C4-2B (cell line): Measurements from ENCODE around the gene CRLF1.
A peak's percentile ranks its signal among the peaks of the same experiment; 100 is the strongest.

Experiments used
- H3K27ac ChIP-seq: fragments of 450-650 bp; 2 replicates; pipeline ENCODE4 v1.5.1; 2017
- ZFX ChIP-seq: fragments of 450-650 bp; IDR thresholded peaks from 2 replicates; pipeline ENCODE4 v1.6.1; 2017
- TF ChIP-seq, protein P1 (sequence below): fragments of 450-650 bp; conservative IDR thresholded peaks from 2 replicates; pipeline ENCODE4 v1.5.1; 2017; ENCODE audit warnings: mild to moderate bottlenecking

CRLF1 gene

DNA sequence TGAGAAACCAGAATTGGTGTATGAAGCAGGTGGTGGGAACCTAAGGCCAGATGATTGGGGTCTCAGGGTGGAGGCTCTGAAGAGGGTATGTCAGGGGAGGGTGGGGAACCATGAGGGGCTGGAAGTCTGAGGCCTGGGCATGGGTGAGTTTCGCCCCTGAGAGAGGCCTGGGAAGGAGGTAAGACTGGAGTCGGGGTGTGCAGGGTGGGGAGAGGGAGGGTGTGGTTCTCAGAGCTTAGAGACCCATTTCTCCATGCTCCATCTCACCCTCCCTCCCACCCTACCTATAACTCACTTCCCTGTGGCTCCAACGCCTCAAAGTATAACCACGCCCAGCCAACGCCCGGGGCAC lies 29.2 kb upstream of the CRLF1 start:
- TF ChIP-seq ZFX: no peak
- TF ChIP-seq, protein P1, sequence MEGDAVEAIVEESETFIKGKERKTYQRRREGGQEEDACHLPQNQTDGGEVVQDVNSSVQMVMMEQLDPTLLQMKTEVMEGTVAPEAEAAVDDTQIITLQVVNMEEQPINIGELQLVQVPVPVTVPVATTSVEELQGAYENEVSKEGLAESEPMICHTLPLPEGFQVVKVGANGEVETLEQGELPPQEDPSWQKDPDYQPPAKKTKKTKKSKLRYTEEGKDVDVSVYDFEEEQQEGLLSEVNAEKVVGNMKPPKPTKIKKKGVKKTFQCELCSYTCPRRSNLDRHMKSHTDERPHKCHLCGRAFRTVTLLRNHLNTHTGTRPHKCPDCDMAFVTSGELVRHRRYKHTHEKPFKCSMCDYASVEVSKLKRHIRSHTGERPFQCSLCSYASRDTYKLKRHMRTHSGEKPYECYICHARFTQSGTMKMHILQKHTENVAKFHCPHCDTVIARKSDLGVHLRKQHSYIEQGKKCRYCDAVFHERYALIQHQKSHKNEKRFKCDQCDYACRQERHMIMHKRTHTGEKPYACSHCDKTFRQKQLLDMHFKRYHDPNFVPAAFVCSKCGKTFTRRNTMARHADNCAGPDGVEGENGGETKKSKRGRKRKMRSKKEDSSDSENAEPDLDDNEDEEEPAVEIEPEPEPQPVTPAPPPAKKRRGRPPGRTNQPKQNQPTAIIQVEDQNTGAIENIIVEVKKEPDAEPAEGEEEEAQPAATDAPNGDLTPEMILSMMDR: no peak
- H3K27ac ChIP-seq: peak overlapping the region; percentile 22; the same call in 1 of the 2 replicates

DNA sequence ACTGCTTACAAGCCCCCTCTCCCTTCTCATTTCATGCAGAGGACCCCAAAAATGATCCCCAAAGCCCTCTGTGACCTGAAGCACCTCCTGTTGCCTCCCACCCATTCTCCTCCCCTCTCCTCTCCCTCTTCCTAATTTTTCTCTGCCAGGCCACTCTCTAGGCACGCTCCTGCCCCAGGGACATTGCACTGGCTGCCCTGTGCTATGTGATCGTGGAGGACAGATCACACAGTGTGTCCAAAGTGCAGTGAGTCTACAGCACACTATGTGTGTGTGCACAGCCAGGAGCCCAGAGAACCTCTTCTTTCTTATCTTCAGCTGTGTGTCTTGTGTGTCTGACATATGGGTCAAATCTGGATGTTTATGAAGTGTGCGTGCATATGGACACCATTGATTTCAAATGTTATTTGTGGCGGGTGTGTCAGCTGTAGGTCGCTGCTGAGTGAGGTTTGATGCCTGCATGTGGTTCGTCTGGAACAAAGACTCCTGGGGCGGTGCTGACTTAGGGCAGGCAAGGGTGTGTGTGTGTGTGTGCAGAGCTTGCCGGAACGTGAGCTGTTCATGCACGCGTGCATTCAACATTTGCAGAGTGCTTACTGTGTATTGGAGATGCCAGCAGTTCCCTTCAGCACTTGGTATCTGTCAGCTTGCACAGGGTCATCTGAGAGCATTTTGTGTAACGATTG lies 28.2 kb upstream of the CRLF1 start:
- no peak overlapping the region for H3K27ac ChIP-seq
- TF ChIP-seq, protein P1: no peak
- TF ChIP-seq ZFX: no peak

DNA sequence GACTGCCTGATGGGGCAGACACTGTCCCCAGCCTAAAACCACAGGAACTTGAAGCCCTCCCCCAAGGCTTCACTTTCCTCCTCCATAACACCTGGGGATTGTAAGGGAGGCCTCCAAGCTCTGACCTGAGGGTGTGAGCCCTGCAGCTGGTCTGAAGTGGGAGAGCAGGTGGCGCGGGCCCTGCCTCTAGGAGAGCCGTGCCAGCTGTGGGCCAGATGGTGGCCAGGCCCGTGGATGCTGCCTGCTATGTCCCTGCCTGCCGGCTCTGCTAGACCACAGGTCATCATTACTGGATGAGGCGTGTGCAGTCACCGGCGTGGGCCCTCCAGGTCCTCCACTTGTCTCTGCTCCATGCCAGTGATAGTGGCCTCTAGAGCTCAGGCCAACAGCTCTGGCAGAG lies 26.7 kb upstream of the CRLF1 start:
- TF ChIP-seq ZFX: no peak
- TF ChIP-seq, protein P1: no peak
- no peak overlapping the region for H3K27ac ChIP-seq

DNA sequence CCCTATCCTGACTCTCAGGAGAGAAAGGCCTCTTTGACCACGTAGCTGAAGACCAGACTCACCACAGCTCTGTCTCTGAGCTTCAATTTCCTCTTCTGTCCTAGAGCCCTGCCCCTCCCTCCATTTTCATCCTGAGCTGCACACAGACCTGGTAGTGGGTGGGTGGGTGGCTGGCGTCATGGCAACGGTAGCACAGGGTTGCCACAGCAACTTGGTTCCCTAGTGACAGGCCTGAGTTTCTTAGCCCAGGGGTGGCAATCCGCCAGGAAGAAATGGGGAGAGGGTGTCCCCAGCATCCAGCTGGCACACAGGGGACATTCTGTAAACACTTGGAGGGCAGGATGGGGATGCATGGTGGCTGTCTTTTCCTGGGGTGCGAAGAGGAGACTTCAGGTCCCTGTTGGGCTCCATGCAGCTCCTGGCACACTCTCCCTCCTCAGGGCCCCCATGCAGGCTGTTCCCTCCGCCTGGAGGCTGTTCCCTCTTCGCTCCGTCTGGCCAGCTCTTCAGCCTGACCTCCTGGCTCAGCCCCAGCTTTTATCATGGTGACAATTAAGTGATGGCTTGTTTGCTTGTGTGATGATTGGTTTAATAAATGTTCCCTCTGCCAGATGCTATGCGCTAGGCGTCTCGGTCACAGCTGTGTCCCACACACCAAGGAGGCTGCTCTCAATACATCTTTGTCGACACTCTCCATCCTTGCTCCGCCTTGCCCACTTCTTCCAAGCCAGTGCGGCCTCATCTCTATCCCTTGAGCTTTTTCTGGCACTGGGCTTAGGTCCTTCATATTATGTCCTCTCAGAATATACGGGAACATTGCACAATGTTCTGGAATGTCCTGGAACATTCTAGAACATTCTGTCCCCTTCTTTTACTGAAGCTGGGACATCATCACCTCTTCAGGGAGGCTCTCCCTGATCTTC lies 22.8 kb upstream of the CRLF1 start:
- TF ChIP-seq ZFX: no peak
- TF ChIP-seq, protein P1: no peak
- H3K27ac ChIP-seq: no peak overlapping the region

DNA sequence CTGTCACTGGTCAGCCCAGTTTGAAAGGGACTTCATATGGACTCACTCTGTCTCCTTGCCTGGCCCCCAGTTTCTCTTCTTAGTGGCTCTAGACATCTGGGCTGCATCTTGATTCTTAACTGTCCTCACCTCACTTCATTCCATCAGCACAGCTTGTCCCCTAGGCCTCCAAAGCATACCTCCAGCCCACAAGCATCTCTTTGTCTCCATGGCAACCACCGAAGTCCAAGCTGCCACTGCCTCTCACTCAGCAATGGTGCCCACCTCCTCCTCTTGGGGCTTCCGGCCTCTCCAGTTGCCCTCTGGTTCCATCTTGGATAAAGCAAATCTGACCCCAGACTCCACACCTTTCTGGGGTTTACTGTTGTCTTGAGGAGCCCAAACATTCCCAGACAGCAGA lies 20.3 kb upstream of the CRLF1 start:
- H3K27ac ChIP-seq: no peak overlapping the region
- TF ChIP-seq, protein P1: no peak
- no peak for TF ChIP-seq ZFX

DNA sequence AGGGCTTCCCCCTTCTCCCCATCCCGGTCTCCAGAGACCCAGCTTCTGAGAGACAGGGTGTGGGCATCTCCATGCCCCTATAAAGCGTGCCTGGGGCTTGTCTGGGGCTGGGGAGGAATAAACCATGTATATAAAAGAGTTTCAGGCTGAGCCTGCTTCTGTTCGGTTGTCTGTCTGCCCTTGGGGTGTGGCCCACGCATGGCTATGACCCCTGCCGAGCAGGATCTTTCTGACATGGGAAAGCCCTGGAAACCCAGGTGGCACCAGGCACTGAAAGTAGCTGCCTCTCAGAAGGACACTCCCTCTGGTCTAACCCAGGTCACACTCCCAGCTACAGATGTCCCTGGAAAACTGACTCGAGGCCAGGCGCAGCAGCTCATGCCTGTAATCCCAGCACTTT lies 14.3 kb upstream of the CRLF1 start:
- TF ChIP-seq, protein P1: no peak
- no peak for TF ChIP-seq ZFX
- H3K27ac ChIP-seq: no peak overlapping the region

DNA sequence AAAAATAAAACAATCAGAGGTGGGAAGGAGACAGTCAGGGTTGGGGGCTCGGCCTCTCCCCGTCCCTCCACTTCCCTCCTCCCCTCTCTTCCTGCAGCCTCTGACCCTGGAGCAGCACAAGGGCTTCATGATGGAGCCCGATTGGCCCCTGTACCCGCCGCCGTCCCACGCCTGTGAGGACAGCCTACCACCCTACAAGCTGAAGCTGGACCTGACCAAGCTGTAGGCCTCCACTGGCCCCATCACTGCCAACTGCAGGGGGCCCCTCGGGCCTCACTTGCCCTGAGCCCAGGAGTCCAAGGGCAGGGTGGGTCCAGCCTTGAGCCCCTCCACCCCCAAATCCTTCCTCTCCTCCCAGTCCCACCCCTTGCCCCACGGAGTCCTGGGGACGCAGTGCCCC lies 13.7 kb upstream of the CRLF1 start:
- TF ChIP-seq ZFX: no peak
- TF ChIP-seq, protein P1: no peak
- no peak overlapping the region for H3K27ac ChIP-seq
